Thyroid gland (tissue), 4 donors: Measurements from ENCODE around the gene SOWAHD. TPM values are rescaled to one million over a fixed set of nuclear protein-coding genes. Genes with fewer than 3 reads are reported as not detected.

Experiments used
- DNase-seq, 2 donors: peaks; one replicate each; pipeline ENCODE4 v3.0.0-alpha.2; 2019
- H3K27ac ChIP-seq, 3 donors: fragments of 200-600 bp; sonication (generic); 1 replicate in 2 of 3; 2 replicates in 1 of 3; pipeline ENCODE4 v1.5.1; 2016 to 2019; ENCODE audit warnings: mild to moderate bottlenecking in 1 of 3, moderate library complexity in 1 of 3
- H3K27me3 ChIP-seq: fragments of 200-600 bp; sonication (generic); one replicate; pipeline ENCODE4 v1.5.1; 2019
- H3K36me3 ChIP-seq, 2 donors: fragments of 200-600 bp; sonication (generic); one replicate each; pipeline ENCODE4 v1.5.1; 2016 to 2019
- H3K4me1 ChIP-seq, 2 donors: fragments of 200-600 bp; sonication (generic); one replicate each; pipeline ENCODE4 v1.5.1; 2017 to 2019
- H3K4me3 ChIP-seq, 3 donors: fragments of 200-600 bp; sonication (generic); replicated peaks in 1 of 3; 1 replicate in 2 of 3; 2 replicates in 1 of 3; pipeline ENCODE4 v1.5.1; 2016; ENCODE audit warnings: mild to moderate bottlenecking in 1 of 3
- H3K9me3 ChIP-seq: fragments of 200-600 bp; sonication (generic); one replicate; pipeline ENCODE4 v1.5.1; 2017
- CTCF ChIP-seq, 6 experiments: fragments of 200-600 bp in 3 of 6; fragments of 450-650 bp in 3 of 6; sonication (generic) in 3 of 6; IDR thresholded peaks; one replicate each; pipeline ENCODE4 v1.5.1; 2016 to 2019; ENCODE audit warnings: antibody characterized with exemption in 6 of 6, mild to moderate bottlenecking in 2 of 6, inconsistent platforms in 1 of 6, moderate library complexity in 1 of 6
- POLR2A ChIP-seq, 2 donors: fragments of 450-650 bp; IDR thresholded peaks; one replicate each; pipeline ENCODE4 v1.6.1; 2017; ENCODE audit warnings: antibody characterized with exemption in 2 of 2, mild to moderate bottlenecking in 2 of 2, moderate library complexity in 1 of 2
- WGBS, 2 donors: methylation state at CpG; one replicate each; pipeline ENCODE4 v1.1.5; 2017; 5-methylcytosine and 5-hydroxymethylcytosine counted together
- intact Hi-C: fragments of 100-400 bp; cut with DNase I; formaldehyde crosslinking; loops from one replicate; pipeline ENCODE4 v1.15.1; 2023
- total RNA-seq, 4 donors: library from RNA; depleted of rRNA; stranded (reverse); fragments of >200 nt; gene quantifications; one replicate each; pipeline ENCODE4 v1.2.3, GENCODE V29; 2016

The SOWAHD gene
- total RNA-seq, 4 donors from 2014 or later: not detected

GRCh38 chrX:119726900-119727555, 31.4 kb upstream of the SOWAHD start:
- 59 to 75% methylated on average over 6 to 7 of the region's 7 CpGs for WGBS, 2 donors

GRCh38 chrX:119728487-119728886, 29.9 kb upstream of the SOWAHD start:
- intact Hi-C loops: no loop called here
- H3K27ac ChIP-seq: no peak overlapping the region
- WGBS, 2 donors: 50 to 66% methylated on average over 1 to 5 of the region's 5 CpGs
- no peaks in the 10 kb centered on the region for H3K36me3 ChIP-seq
- H3K27me3 ChIP-seq: no peaks in the 10 kb centered on the region
- no peaks in the 10 kb centered on the region for H3K4me1 ChIP-seq
- H3K9me3 ChIP-seq: no peaks in the 10 kb centered on the region
- no peak overlapping the region for H3K4me3 ChIP-seq
- no peak for DNase-seq
- TF ChIP-seq POLR2A (IDR thresholded peaks at IDR 0.05) (no peak), CTCF (IDR thresholded peaks at IDR 0.05) (no peak)

More at GRCh38 chrX:119726900-119727555, 31.4 kb upstream of the SOWAHD start:
- no peak overlapping the region for H3K4me3 ChIP-seq
- no peak overlapping the region for H3K27ac ChIP-seq
- no peak for TF ChIP-seq POLR2A (IDR thresholded peaks at IDR 0.05)
- H3K27me3 ChIP-seq: no peaks in the 10 kb centered on the region
- H3K9me3 ChIP-seq: no peaks in the 10 kb centered on the region
- no peak for DNase-seq
- no peaks in the 10 kb centered on the region for H3K36me3 ChIP-seq
- H3K4me1 ChIP-seq: no peaks in the 10 kb centered on the region
- intact Hi-C loops: no loop called here

- Histone ChIP-seq H3K36me3 (no peaks in the 10 kb centered on the region), H3K4me1 (no peaks in the 10 kb centered on the region), H3K27ac (no peak overlapping the region), H3K9me3 (no peaks in the 10 kb centered on the region), H3K4me3 (no peak overlapping the region), H3K27me3 (no peaks in the 10 kb centered on the region)
- TF ChIP-seq CTCF (IDR thresholded peaks at IDR 0.05): peak in 4 of 6 experiments; percentile 41 to 54 (median 50)
- no peak for TF ChIP-seq POLR2A (IDR thresholded peaks at IDR 0.05)
- WGBS, 2 donors: 47% methylated on average over 14 of the region's 14 CpGs
- intact Hi-C loops: loop anchor here (10.0 kb wide), 1 partner anchor 215 kb away; no protein-coding TSS in a partner anchor
- peak; percentile 40 to 45 for DNase-seq
Observed at GRCh38 chrX:119729408-119730201, 28.8 kb upstream of the SOWAHD start.

GRCh38 chrX:119734897-119735339, 23.5 kb upstream of the SOWAHD start:
- intact Hi-C loops: loop anchor here (10.0 kb wide), 1 partner anchor 220 kb away; no protein-coding TSS in a partner anchor
- WGBS, 2 donors: 0% methylated on average over 1 of the region's 7 CpGs; no CpG with 5 or more reads in 1 of the 2 donors
- DNase-seq: peak; percentile 86 to 88

More at GRCh38 chrX:119734897-119735339, 23.5 kb upstream of the SOWAHD start:
- Histone ChIP-seq H3K4me3 (no peak overlapping the region), H3K27ac (peak overlapping the region in 1 of 3 donors; percentile 26), H3K4me1 (peaks cover 0 to 9% of the 10 kb centered on the region in 2 donors), H3K9me3 (no peaks in the 10 kb centered on the region), H3K27me3 (no peaks in the 10 kb centered on the region), H3K36me3 (no peaks in the 10 kb centered on the region)
- TF ChIP-seq CTCF (IDR thresholded peaks at IDR 0.05) (no peak), POLR2A (IDR thresholded peaks at IDR 0.05) (no peak)
